HG02970 (cell line): ENCODE measurements around the gene WDR76.
A peak's percentile ranks its signal among the peaks of the same experiment; 100 is the strongest.
"Not testable (repeated sequence)": the region's sequence is repeated elsewhere in the genome, so short reads cannot be mapped to it uniquely, and the experiment has no call there.

ENCODE experiments used
- ATAC-seq: cut with Tn5 transposase; IDR thresholded peaks from one replicate; pipeline ENCODE4 v1.9.1; 2021; ENCODE audit warnings: mild to moderate bottlenecking, moderate library complexity, moderate number of reproducible peaks; ENCODE audit not compliant: unreplicated experiment, low FRiP score

The WDR76 gene

GRCh38 chr15:43826508-43827341 lies at the start of gene WDR76:
Gene WDR76 (plus strand): TSS chr15:43827002. CDS start chr15:43827033, 31 bp downstream.
- peak; percentile 51 for ATAC-seq

- ATAC-seq, result peak; percentile 44
These were observed 49.4 kb upstream of the WDR76 start for GRCh38 chr15:43777267-43777914.

GRCh38 chr15:43779016-43779415 lies 47.8 kb upstream of the WDR76 start:
- ATAC-seq, result no peak

- ATAC-seq, result no peak
These were observed 37.4 kb upstream of the WDR76 start for GRCh38 chr15:43789409-43789808.

GRCh38 chr15:43791993-43792760 lies 34.6 kb upstream of the WDR76 start, which contains the start of gene SERF2:
Gene SERF2 (plus strand): TSS chr15:43792320. CDS start chr15:43792377, 57 bp downstream.
- ATAC-seq, result peak; percentile 93

GRCh38 chr15:43792761-43793476 lies 33.9 kb upstream of the WDR76 start:
- no peak for ATAC-seq

- ATAC-seq, result no peak
These were observed 33.2 kb upstream of the WDR76 start for GRCh38 chr15:43793647-43794046.

GRCh38 chr15:43794269-43795037 lies 32.3 kb upstream of the WDR76 start:
- no peak for ATAC-seq

GRCh38 chr15:43795197-43795596 lies 31.6 kb upstream of the WDR76 start:
- ATAC-seq, result no peak

GRCh38 chr15:43795997-43796396 lies 30.8 kb upstream of the WDR76 start:
- ATAC-seq, result no peak

- no peak for ATAC-seq
These were observed 30.2 kb upstream of the WDR76 start for GRCh38 chr15:43796566-43796965.

GRCh38 chr15:43799209-43799944 lies 27.4 kb upstream of the WDR76 start:
- ATAC-seq, result no peak

- no peak for ATAC-seq
These were observed 26.9 kb upstream of the WDR76 start, which contains the start of gene SERINC4 for GRCh38 chr15:43799945-43800285. Gene SERINC4 (minus strand): TSS chr15:43800220. CDS start chr15:43799986, 234 bp downstream.

GRCh38 chr15:43800286-43801141 lies 26.3 kb upstream of the WDR76 start, which contains the start of gene HYPK:
Gene HYPK (plus strand): TSS chr15:43800599. CDS start chr15:43800623, 24 bp downstream.
- peak; percentile 77 for ATAC-seq

GRCh38 chr15:43802676-43803075 lies 24.1 kb upstream of the WDR76 start:
- ATAC-seq, result not testable (repeated sequence)

- ATAC-seq, result no peak
These were observed 18.3 kb upstream of the WDR76 start for GRCh38 chr15:43808435-43808950.

- no peak for ATAC-seq
These were observed 17.7 kb upstream of the WDR76 start for GRCh38 chr15:43808960-43809678.
